Nucleus accumbens (tissue), 56 donors: ENCODE measurements around the gene TRIM45.
A peak's percentile ranks its signal among the peaks of the same experiment; 100 is the strongest.
"Not testable (repeated sequence)": the region's sequence is repeated elsewhere in the genome, so short reads cannot be mapped to it uniquely, and the experiment has no call there.

Experiments used
- DNase-seq, 56 donors: peaks; one replicate each; lab custom pipeline; 2025; lab: John Stamatoyannopoulos, UW

Gene TRIM45

DNA sequence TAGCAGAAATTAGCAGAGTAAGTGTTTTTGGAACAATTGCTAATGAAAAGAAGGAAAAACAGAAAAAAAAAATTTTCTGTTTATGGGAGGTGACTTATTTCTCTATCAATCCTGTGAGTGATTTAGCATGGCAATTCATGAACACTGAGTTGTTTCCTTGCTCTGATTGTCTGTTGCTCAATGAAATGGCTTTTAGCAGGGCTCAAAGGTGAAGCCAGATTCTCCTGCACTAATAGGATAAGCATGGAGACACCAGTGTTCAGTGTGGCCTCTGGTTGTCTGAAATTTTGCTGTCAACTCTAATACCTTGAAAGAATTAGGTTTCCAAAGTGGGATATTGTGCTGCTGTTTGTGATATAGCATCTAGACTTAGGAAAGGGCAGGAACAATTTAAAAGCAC, 15.8 kb downstream of the TRIM45 start:
- no peak for DNase-seq

DNA sequence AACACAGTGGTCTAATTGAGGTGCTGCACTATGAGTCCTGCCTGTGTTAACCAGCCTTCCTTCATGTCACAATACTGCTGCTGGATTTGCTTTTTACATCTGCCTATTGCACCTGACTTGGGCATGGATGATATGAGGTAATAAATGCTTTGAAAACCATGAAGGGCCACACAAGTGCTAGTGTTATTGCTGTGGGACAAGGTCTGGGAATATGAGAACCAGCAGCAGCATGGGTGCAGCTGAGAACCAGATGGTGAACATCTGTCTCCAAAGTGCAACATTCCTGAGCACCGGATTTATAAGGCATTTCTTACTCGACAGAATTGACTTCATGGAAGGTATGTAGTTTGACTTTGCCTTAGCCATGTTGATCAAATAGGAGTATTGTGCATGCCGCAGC, 16.6 kb downstream of the TRIM45 start:
- DNase-seq = no peak

DNA sequence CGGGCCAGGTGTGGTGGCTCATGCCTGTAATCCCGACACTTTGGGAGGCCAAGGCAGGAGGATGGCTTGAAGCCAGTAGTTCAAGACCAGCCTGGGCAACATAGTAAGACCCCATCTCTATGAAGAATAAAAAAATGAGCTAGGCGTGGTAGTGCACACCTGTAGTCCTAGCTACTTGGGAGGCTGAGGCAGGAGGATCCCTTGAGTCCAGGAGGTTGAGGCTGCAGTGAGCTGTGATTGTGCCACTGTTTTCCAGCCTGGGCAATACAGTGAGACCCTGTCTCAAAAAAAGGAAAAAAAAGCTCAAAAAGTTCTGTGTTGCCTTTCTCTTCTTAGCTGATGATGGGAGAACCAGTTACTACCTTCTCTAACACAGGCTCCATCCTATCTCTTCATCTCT, 19.7 kb downstream of the TRIM45 start:
- DNase-seq = not testable (repeated sequence)

DNA sequence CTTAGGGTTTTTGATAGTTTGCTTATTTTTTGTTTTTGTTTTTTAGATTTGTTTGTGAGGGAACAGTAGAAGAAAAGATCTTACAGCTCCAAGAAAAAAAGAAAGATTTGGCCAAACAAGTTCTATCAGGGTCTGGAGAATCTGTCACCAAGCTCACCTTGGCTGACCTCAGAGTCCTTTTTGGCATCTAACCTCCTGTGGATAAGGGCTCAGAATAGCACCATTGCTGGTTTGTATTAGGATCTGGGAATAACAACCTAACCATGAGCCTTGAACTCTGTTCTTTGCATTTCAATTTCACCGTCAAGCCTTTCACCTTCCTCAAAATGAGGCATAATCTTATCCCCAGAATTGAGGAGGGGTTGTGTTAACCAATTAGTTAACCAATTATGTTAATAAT, 20.2 kb downstream of the TRIM45 start:
- DNase-seq = no peak

DNA sequence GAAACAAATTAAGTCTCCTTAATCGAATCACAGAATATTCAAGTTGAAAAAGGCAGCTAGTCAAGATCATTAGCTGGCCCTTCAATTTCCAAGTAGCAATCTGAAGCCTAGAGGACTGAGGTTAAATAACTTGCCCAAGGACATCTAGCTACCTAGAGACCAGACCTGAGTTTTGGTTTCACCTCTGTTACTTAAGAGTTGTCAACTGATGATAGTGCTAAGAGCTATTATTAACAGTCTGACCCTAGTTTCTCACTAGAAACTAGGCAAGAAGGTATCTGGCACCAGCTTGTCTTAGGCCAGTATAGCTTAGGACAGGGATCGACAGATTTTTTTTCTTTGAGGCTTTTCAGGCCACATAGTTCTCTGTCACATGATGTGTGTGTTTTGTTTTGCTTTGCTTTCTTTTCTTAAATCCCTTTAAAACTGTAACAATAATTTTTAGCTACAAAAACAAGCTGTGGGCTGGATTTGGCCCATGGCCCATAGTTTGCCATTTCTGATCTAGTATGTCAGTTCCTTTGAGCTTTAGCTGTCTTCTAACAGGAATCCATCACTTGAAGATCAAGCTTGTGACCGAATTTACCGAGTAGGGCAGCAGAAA, 23.2 kb downstream of the TRIM45 start:
- no peak for DNase-seq

DNA sequence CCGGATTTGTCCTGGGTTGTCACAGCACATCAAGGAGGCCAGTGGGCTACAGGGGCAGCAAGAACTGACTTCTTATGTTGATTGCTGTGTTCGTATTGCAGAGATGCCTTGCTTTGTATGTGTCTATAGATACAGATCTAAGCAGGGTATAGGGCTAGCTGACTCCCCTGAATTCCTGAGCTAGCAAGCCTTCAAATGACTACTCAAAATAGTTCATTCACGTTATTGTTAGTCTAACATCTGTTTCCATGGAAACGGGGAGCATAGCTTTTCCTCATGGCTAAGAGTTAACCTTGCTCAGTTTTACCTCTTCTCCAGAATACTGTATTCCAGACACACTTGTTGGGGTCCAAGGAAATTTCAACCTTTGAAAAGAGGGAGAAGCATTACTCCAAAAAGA, 24.1 kb downstream of the TRIM45 start:
- peak in 2 of 56 donors; percentile 11 to 14 for DNase-seq

DNA sequence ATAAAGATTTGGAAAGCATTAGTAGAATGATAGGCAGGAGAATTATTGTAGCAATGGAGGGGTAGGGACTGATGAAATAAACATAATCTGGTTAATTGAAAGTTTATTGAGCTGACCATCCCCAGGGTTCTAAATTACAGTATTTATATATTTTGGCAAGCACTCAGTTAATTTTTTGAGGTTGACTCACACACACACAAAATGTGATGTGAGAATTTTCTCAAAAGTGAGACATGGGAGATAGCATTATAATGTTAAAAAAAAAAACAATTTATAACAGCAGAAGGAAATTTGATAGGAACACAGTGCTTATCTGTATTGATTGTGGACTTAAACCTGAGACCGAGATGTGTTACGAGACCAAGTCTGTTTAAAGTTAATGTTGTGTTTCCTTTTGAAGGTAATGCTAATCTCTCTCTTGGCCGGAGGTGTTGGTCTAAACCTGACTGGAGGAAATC, 24.6 kb downstream of the TRIM45 start:
- DNase-seq = no peak

DNA sequence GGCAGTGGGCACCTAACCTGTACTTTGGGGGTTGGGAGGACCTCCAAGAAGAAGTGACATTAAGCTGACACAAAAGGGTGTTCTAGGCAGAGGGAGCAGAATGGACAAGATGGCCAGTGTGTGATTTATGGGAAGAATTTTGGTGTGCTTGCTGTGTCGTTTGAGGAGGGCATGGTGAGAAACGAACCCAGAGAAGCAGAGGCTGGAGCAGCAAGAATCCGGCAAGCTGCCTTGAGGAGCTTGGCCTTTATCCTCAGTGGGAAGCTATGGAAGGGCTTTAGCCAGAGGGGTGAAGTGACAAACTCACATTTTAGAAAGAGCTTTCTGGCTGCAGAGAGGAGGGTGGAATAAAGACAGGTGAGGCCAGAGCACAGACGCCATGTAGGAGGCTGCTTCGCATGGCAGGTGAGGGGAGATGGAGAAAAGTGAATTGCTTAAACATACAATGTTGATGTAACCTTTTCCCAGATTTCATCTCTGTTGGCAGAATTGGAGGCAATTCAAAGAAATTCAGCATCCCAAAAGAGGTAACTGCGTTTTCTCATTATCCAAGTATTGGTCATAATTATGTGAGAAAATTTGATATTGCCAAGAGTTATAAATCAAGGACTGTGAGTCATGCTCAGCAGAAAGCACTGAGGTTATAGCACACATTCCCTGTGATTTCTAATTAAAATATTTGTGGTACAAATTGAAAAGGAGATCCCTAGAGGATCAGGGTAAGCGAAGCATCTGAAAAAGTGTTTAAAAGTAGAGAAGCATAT, 26.5 kb downstream of the TRIM45 start:
- DNase-seq = no peak

DNA sequence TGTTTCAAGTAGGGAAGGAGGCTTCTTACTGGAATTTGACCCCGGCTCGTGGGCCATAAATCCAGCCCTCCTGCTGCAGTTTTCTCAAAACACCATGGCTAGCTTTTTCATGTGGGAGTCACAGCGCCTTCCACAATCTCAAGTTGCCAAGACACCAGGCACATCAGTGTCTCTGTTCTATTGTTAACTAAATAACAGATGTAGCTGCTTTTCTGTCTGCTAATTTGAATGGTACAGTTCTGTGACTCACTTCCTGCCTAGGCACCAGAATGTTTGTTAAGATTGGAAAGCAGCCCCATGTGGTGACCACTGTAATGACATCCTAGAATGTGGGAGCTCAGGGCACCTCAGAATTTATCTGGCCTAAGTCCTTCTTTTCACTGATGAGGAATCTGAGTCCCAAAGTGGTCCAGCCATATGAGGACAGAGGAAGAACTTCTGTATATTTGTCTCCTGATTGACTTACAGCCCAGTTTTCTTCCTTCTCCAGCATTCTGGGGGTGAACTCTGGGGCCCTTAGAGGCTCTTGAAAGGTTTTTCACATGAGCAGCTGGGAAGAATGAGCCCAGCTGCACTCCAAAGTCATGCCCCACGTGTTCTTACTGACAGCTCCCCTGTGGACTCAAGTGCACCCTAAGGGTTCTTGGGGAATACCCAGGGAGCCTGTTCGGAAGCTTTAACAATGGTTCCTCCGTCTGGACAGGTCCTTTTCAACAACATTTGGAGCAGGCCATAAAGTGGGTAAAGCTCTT, 27.5 kb downstream of the TRIM45 start:
- peak in 13 of 56 donors; percentile 1 to 47 (median 23) for DNase-seq

DNA sequence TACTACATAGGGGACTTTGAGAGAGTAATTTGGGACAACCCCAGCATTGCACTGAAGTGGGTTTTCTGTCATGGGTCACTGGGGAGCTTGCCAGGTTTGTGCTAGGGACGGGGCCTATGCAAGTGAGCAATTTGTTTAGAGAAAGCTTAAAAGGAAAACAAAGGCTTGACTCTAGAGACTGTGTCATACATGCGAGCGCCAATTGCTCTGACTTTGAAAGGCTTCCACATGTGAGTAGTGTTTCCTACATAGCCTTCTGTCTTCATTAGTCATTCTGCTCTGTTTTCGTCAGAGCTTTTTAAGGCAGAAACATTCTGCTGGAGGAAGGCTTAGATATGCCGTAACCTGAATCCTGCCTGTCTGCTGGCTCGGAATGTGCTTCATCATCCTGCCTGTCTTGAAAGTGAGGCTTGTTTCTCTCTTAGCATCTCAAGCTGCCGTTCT, 28.4 kb downstream of the TRIM45 start:
- peak in 29 of 56 donors; percentile 7 to 74 (median 33) for DNase-seq

DNA sequence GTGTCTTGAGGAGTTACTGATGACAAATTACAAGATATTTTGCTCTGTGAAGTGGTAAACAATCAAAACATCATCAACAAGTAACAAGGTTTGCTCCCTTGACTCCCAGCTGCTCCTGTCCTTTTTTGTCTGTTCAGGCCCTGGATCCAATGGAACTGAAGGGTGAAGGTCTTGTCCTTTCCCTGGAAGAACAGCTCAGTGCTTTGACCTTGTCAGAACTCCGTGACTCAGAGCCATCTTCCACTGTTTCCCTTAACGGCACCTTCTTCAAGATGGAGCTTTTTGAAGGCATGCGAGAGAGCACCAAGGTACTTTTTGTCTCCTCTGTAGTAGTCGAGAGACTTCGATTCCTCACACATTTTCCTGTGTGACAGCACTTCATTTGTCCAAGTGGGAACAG, 29.0 kb downstream of the TRIM45 start:
- no peak for DNase-seq

DNA sequence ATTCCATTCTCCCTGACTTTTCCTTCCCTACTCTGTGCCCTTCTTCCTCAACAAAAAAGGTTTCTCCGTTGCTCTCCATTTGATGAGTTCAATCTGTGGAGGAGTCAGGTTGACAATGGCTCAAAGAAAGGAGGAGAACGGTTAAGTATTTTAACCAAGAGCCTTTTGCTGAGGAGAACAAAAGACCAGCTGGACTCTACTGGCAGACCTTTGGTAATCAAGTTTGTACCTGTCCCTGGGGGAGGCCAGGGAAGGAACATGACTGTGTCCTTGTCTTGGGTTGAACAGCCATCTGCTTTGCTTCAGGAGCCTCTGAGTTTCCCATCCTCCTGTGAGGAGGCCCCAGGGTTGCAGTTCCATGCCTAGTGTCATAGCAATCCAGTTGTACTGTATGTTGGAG, 31.6 kb downstream of the TRIM45 start:
- DNase-seq = no peak

DNA sequence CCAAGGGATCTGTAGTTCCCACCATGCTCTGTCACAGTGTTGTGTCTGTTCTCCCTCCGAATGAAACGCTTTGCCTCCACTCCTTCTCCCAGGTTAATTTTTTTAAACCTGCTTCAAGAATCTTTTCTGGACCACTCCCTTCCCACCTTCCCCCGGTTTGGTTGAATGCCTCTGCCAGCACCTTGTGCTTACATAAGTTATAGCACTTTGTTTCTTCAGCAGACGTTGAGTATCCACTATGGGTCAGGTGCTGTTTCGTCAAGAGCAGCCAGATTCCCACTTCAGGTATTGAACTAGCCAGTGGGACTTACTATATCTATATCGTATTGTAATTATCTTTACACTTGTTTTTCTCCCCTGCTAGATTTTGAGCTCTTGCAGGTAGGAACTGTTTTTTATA, 33.9 kb downstream of the TRIM45 start:
- DNase-seq = no peak

DNA sequence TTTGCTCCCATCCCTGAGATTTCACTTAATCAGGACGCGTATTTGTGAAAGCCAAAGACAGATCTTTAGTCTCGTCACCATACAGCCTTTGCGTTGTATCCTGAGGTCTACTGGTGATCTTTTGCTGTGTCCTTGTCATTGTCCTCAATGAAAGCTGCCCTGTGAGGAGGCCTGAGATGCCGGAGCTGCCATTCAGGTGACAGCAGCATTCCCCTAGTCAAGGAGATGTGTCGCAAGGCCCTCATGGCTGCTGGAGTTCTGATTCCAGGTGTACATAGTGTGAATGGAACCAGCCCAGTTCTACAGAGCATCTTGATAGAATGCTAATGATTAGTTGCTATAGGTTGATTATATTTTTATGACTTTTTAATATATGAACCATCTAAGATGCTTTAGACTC, 37.3 kb downstream of the TRIM45 start:
- DNase-seq = no peak

DNA sequence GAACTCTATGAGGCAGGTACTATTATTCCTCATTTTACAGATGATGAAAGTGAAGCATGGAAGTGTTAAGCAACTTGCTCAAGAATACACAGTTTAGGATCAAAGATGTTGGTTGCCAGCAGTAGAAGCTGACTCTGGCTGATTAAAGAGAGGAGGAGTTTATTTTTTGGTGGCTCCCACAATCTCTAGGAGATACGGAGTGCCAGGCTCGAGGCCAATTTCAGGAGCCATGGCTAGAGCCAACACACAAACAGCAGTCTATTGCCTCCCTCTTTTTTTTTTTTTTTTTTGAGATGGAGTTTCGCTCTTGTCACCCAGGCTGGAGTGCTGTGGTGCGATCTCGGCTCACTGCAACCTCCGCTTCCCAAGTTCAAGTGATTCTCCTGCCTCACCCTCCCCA, 41.8 kb downstream of the TRIM45 start:
- DNase-seq = no peak

DNA sequence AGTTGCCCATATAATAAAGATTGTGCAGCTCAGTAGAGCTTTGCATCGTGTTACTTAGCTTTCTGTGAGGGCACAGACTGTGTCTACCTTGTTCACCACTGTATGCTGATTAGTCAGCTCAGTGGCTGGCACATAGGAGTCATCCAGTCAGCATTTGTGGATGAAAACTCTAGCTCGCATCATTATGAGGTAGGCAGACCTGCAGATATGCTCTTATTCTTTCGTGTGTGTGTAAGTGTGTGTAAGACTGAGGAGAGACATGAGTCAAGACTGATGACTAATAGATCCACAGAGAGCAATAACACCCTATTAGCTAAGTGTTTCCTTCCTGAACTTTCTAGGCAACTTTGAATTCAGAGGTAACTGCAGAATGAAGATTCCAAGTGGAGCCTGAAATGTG, 44.3 kb downstream of the TRIM45 start:
- peak in 20 of 56 donors; percentile 1 to 87 (median 35) for DNase-seq

DNA sequence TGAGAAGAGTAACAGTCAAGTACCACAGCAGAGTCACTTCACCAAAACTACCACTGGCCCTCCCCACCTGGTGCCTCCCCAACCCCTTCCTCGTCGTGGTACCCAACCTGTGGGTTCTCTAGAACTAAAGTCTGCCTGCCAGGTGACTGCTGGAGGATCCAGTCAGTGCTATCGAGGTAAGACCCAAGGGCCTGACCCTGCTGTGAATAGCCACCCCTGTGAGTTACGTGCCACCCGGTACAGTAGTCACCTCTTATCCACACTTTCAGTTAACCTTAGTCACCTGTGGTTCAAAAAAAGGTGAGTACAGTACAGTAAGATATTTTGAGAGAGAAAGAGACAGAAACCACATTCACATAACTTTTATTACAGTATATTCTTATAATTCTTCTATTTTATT, 44.9 kb downstream of the TRIM45 start:
- DNase-seq = no peak

DNA sequence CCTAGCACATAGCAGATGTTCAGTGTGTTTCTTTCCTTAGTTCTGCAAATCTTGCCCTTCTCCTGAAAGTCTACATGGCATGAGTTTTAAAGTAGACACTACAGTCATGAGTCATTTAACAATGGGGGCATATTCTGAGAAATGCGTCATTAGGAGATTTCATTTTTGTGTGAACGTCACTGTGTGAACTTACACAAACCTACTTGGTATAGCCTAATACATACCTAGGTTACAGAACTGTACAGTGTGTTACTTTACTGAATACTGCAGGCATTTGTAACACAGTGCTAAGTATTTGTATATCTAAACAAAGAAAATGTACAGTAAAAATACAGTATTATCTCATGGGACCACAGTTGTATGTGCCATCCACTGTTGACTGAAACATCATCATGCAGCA, 51.4 kb downstream of the TRIM45 start:
- no peak for DNase-seq

DNA sequence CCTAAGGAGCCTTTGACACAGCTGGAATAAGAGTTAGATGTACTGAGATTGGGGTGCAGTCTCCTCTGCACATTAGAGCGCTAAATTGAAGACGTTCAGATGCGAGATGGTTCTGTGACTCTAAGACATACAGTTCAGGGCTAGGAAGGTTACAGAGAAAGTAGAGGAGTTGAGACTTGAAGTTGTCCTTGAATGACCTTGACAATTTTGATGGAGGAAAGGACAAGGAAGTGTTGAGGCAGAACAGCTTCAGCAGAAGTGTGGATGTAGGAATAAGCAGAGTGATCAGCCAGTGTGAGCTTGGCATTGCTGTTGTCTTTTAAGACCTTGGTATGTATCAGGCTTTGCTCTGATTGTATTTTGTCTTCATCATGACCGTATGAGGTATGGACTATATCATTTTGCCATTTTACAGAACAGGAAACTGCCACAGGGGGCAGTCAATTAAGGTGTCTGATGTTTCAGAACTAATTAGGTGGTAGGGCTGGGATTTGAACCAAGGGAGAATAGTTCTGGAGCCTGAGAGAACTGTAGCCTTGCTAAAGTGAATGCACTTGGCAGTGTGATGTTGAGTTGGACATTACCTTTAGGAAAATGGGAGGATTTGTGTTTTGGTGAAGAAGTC, 52.2 kb downstream of the TRIM45 start:
- DNase-seq = no peak

DNA sequence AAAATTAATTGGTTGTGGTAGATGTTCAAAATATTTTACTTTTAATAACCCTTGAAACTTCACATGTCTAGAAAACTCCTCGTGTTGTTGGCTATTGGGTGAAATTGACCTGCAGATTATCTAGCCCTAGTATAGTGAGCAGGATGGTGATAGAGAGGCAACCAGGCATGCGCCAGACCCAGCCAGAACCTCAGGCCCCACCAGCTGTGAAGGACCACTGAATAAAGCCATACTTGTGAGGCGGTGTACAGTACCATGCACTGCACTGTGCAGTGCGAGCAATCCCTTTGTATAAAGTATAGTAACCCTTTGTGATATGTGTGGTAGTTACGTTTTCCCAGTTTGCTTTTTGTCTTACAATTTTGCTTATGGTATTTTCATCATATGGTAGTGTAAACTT, 53.0 kb downstream of the TRIM45 start:
- DNase-seq = peak in 16 of 56 donors; percentile 3 to 37 (median 11)
